Measurements from ENCODE around the gene RNASEH2B. TPM values are rescaled to one million over a fixed set of nuclear protein-coding genes. Genes with fewer than 3 reads are reported as not detected.

The RNASEH2B gene
- total RNA-seq, 1 donor = 33.7 TPM

DNA sequence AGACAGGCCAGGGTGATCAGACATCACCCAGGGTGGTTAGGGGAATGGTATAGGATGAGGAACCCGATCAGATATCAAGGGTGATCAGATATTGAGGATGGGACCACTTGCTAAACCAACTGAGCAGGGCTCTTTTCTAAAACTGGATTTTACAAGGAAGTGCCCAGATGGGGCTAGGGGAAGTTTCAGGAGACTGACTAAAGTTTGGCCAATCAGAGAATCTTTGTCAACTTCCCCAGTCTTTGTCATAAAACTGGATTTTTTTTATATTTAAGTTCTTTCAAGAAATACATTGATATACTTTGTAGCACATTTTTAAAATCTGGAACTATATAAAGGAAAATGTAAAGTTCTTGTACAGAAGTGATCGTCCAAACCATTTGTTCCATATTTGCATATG lies 35.6 kb upstream of the RNASEH2B start:
- TF ChIP-seq, protein P1, sequence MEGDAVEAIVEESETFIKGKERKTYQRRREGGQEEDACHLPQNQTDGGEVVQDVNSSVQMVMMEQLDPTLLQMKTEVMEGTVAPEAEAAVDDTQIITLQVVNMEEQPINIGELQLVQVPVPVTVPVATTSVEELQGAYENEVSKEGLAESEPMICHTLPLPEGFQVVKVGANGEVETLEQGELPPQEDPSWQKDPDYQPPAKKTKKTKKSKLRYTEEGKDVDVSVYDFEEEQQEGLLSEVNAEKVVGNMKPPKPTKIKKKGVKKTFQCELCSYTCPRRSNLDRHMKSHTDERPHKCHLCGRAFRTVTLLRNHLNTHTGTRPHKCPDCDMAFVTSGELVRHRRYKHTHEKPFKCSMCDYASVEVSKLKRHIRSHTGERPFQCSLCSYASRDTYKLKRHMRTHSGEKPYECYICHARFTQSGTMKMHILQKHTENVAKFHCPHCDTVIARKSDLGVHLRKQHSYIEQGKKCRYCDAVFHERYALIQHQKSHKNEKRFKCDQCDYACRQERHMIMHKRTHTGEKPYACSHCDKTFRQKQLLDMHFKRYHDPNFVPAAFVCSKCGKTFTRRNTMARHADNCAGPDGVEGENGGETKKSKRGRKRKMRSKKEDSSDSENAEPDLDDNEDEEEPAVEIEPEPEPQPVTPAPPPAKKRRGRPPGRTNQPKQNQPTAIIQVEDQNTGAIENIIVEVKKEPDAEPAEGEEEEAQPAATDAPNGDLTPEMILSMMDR (IDR thresholded peaks at IDR 0.05; ENCODE audit: insufficient read depth, low read depth, low read length) = no peak
- no peak for DNase-seq (ENCODE audit: low read depth)
- H3K4me3 ChIP-seq (ENCODE audit: low read depth, low read length) = no peak overlapping the region

GRCh38 chr13:50882816-50883435 lies 26.7 kb upstream of the RNASEH2B start:
- H3K4me3 ChIP-seq (ENCODE audit: low read depth, low read length) = no peak overlapping the region
- TF ChIP-seq, protein P1 (IDR thresholded peaks at IDR 0.05; ENCODE audit: insufficient read depth, low read depth, low read length) = no peak
- DNase-seq (ENCODE audit: low read depth) = no peak

- H3K4me3 ChIP-seq (ENCODE audit: low read depth, low read length) = no peak overlapping the region
- TF ChIP-seq, protein P1 (IDR thresholded peaks at IDR 0.05; ENCODE audit: insufficient read depth, low read depth, low read length) = no peak
- DNase-seq (ENCODE audit: low read depth) = no peak
Observed at GRCh38 chr13:50883728-50884127, 25.9 kb upstream of the RNASEH2B start.

GRCh38 chr13:50884265-50884664 lies 25.3 kb upstream of the RNASEH2B start:
- TF ChIP-seq, protein P1 (IDR thresholded peaks at IDR 0.05; ENCODE audit: insufficient read depth, low read depth, low read length) = no peak
- H3K4me3 ChIP-seq (ENCODE audit: low read depth, low read length) = no peak overlapping the region
- DNase-seq (ENCODE audit: low read depth) = no peak

GRCh38 chr13:50887151-50887550 lies 22.4 kb upstream of the RNASEH2B start:
- DNase-seq (ENCODE audit: low read depth) = no peak
- no peak overlapping the region for H3K4me3 ChIP-seq (ENCODE audit: low read depth, low read length)
- TF ChIP-seq, protein P1 (IDR thresholded peaks at IDR 0.05; ENCODE audit: insufficient read depth, low read depth, low read length) = no peak

- DNase-seq (ENCODE audit: low read depth) = no peak
- TF ChIP-seq, protein P1 (IDR thresholded peaks at IDR 0.05; ENCODE audit: insufficient read depth, low read depth, low read length) = no peak
- no peak overlapping the region for H3K4me3 ChIP-seq (ENCODE audit: low read depth, low read length)
Observed at GRCh38 chr13:50888362-50888761, 21.2 kb upstream of the RNASEH2B start.

DNA sequence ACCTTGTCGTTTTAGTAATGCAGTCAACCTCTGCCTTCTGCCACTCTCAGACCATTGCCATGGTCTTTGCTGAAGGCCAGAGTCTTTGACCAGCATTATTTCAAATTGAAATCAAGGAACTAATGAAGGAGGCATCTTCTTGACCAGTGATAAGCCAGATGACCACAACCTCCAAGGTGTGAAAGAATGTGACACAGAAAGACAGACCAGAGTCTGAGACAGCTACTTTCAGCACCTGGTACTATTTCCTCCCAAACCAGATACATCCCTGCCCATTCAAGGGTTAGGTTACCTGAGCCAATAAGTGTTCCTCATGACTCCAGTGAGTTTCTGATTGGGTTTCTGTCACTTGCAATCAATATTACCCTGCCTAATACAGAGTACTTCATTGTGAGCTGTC lies 20.3 kb upstream of the RNASEH2B start:
- TF ChIP-seq, protein P1 (IDR thresholded peaks at IDR 0.05; ENCODE audit: insufficient read depth, low read depth, low read length) = no peak
- no peak for DNase-seq (ENCODE audit: low read depth)
- H3K4me3 ChIP-seq (ENCODE audit: low read depth, low read length) = no peak overlapping the region
